ENCODE results near the gene TTC28.

DNA sequence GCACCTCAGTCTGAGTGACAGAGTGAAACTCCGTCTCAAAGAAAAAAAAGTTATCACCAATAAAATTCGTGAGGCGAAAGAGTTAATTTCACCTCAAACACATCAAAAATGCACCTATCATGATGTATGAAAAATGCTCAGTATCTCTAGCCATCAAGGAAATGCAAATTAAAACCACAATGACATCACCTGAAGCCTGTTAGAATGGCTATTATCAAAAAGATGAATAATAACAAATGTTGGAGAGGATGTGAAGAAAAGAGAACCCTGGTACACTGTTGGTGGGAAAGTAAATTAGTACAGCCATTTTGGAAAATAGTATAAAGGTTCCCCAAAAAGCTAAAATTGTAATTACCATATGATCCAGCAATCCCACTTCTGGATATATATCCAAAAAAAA lies 38.4 kb upstream of the TTC28 start:
- TF ChIP-seq CTCF (IDR thresholded peaks at IDR 0.05 in 2 of 3, conservative IDR thresholded peaks at IDR 0.05 in 1 of 3; ENCODE audit: borderline replicate concordance in 1 of 3, insufficient read depth in 1 of 3, low read depth in 2 of 3, low read length in 2 of 3) (no peak), EZH2phosphoT487 (IDR thresholded peaks at IDR 0.05; ENCODE audit: borderline replicate concordance) (no peak), TCF7L2 (IDR thresholded peaks at IDR 0.05; ENCODE audit: borderline replicate concordance, extremely low read depth, insufficient read depth, insufficient read length) (no peak), EZH2 (IDR thresholded peaks at IDR 0.05) (no peak)
